ENCODE data around the gene FLNB. TPM values are rescaled to one million over a fixed set of nuclear protein-coding genes. Genes with fewer than 3 reads are reported as not detected.
A peak's percentile ranks its signal among the peaks of the same experiment; 100 is the strongest.

FLNB gene
- total and polyA plus RNA-seq, 8 donors = 38.2 to 204 (median 85.9) TPM

DNA sequence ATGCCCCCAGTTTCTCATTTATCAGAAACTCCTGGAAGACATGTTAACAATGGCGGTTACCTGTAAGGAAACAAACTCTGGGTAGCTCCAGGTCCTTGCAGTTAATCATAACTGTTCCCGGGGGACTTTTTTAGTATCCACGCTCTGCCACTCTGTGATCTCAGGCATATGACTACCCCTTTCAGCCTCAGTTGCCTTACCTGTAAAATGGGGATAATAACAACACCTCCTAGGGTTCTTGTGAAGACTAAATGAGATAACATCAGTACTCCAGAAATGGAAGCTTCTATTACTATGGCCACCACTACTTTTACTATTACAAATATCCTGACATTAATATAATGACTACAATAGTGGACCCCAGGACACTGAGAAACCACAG lies 7.1 kb upstream of the FLNB start:
- Histone ChIP-seq H3K27ac (peak overlapping the region in 1 of 5 donors; percentile 48), H3K27me3 (no peaks in the 10 kb centered on the region), H3K9me3 (no peaks in the 10 kb centered on the region), H3K4me1 (peaks cover 8 to 22% (median 16%) of the 10 kb centered on the region in 4 donors), H3K4me3 (no peak overlapping the region), H3K36me3 (no peaks in the 10 kb centered on the region)
- intact Hi-C loops (cut with DNase I; ENCODE audit: low total_unique reads) = loop anchor here (10.0 kb wide), 1 partner anchor 174 kb away; no protein-coding TSS in a partner anchor
- TF ChIP-seq, protein P1, sequence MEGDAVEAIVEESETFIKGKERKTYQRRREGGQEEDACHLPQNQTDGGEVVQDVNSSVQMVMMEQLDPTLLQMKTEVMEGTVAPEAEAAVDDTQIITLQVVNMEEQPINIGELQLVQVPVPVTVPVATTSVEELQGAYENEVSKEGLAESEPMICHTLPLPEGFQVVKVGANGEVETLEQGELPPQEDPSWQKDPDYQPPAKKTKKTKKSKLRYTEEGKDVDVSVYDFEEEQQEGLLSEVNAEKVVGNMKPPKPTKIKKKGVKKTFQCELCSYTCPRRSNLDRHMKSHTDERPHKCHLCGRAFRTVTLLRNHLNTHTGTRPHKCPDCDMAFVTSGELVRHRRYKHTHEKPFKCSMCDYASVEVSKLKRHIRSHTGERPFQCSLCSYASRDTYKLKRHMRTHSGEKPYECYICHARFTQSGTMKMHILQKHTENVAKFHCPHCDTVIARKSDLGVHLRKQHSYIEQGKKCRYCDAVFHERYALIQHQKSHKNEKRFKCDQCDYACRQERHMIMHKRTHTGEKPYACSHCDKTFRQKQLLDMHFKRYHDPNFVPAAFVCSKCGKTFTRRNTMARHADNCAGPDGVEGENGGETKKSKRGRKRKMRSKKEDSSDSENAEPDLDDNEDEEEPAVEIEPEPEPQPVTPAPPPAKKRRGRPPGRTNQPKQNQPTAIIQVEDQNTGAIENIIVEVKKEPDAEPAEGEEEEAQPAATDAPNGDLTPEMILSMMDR (IDR thresholded peaks at IDR 0.05) = no peak
- TF ChIP-seq EP300 (IDR thresholded peaks at IDR 0.05) (no peak), POLR2AphosphoS5 (IDR thresholded peaks at IDR 0.05) (no peak), POLR2A (IDR thresholded peaks at IDR 0.05) (no peak)
- DNase-seq = no peak
- WGBS, 5 donors = 74 to 95% (median 84%) methylated on average over 3 of the region's 3 CpGs

DNA sequence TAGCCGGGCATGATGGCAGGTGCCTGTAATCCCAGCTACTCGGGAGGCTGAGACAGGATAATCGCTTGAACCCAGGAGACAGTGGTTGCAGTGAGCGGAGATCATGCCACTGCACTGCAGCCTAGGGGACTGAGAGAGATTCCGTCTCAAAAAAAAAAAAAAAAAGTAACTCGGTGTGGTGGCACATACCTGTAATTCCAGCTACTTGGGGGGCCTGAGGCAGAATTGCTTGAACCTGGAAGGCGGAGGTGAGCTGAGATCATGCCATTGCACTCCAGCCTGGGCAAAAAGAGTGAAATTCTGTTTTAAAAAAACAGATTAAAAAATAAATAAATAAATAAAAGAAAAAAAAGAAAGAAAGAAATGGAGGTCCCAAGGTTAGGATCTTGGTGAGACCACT lies 6.2 kb upstream of the FLNB start:
- Histone ChIP-seq H3K4me1 (peaks cover 8 to 22% (median 16%) of the 10 kb centered on the region in 4 donors), H3K27ac (no peak overlapping the region), H3K9me3 (no peaks in the 10 kb centered on the region), H3K4me3 (no peak overlapping the region), H3K36me3 (no peaks in the 10 kb centered on the region), H3K27me3 (no peaks in the 10 kb centered on the region)
- WGBS, 5 donors = 92 to 97% (median 94%) methylated on average over 7 of the region's 7 CpGs
- TF ChIP-seq, protein P1 (IDR thresholded peaks at IDR 0.05) = no peak
- no peak for TF ChIP-seq POLR2AphosphoS5 (IDR thresholded peaks at IDR 0.05)
- no peak for TF ChIP-seq POLR2A (IDR thresholded peaks at IDR 0.05)
- no peak for TF ChIP-seq EP300 (IDR thresholded peaks at IDR 0.05)
- intact Hi-C loops (cut with DNase I; ENCODE audit: low total_unique reads) = loop anchor here (10.0 kb wide), 1 partner anchor 173 kb away; no protein-coding TSS in a partner anchor
- no peak for DNase-seq

DNA sequence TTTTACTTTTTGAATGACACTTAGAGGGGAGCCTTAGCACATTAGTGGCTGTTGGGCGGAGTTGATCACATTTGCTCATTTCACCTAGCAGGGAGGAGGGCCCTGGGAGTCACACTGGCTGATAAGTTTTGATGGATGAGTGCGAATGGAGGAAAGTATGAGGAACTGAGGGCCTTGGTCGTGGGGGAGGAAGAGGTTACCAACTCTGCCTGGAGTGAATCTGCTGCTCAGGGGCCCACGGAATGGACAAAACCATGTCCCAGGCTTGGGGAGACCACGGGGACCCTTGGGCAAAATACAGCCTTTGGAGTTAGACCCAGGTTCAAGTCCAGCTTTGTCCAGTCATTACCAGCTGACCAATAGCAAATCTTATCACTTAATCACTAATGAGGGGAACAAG lies 5.1 kb upstream of the FLNB start:
- Histone ChIP-seq H3K4me3 (no peak overlapping the region), H3K36me3 (no peaks in the 10 kb centered on the region), H3K9me3 (no peaks in the 10 kb centered on the region), H3K27me3 (no peaks in the 10 kb centered on the region), H3K27ac (no peak overlapping the region), H3K4me1 (peaks cover 8 to 23% (median 13%) of the 10 kb centered on the region in 4 donors)
- 75 to 93% (median 76%) methylated on average over 5 of the region's 5 CpGs for WGBS, 5 donors
- TF ChIP-seq, protein P1 (IDR thresholded peaks at IDR 0.05) = no peak
- TF ChIP-seq EP300 (IDR thresholded peaks at IDR 0.05) (no peak), POLR2AphosphoS5 (IDR thresholded peaks at IDR 0.05) (no peak), POLR2A (IDR thresholded peaks at IDR 0.05) (no peak)
- peak in 1 of 2 donors; percentile 83 for DNase-seq
- intact Hi-C loops (cut with DNase I; ENCODE audit: low total_unique reads) = loop anchor here (10.0 kb wide), 1 partner anchor 172 kb away; no protein-coding TSS in a partner anchor

DNA sequence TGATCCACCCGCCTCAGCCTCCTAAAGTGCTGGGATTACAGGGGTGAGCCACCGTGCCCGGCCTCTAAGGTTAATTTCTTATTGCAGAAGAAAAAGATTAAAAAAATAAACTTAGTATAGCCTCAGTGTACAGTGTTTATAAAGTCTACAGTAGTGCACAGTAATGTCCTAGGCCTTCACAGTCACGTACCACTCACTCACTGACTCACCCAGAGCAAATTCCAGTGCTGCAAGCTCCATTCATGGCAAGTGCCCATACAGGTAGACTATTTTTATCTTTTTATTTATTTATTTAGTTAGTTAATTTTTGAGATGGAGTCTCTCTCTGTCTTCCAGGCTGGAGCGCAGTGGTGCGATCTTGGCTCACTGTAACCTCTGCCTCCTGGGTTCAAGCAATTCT lies 3.2 kb upstream of the FLNB start:
- intact Hi-C loops (cut with DNase I; ENCODE audit: low total_unique reads) = loop anchor here (10.0 kb wide), 1 partner anchor 170 kb away; no protein-coding TSS in a partner anchor
- Histone ChIP-seq H3K36me3 (no peaks in the 10 kb centered on the region), H3K9me3 (no peaks in the 10 kb centered on the region), H3K27ac (peak overlapping the region in 1 of 5 donors; percentile 60), H3K27me3 (no peaks in the 10 kb centered on the region), H3K4me1 (peaks cover 4 to 20% (median 11%) of the 10 kb centered on the region in 4 donors), H3K4me3 (no peak overlapping the region)
- 82 to 87% (median 84%) methylated on average over 6 of the region's 6 CpGs for WGBS, 5 donors
- no peak for TF ChIP-seq POLR2AphosphoS5 (IDR thresholded peaks at IDR 0.05)
- no peak for TF ChIP-seq EP300 (IDR thresholded peaks at IDR 0.05)
- TF ChIP-seq, protein P1 (IDR thresholded peaks at IDR 0.05) = no peak
- TF ChIP-seq POLR2A (IDR thresholded peaks at IDR 0.05) = no peak
- peak in 1 of 2 donors; percentile 79 for DNase-seq
